GM18508 (cell line): ENCODE measurements around the gene KATNB1.

ENCODE experiments used
- ATAC-seq: cut with Tn5 transposase; IDR thresholded peaks from one replicate; pipeline ENCODE4 v1.9.1; 2021; ENCODE audit warnings: moderate number of reproducible peaks; ENCODE audit not compliant: insufficient read depth, unreplicated experiment

Gene KATNB1, protein sequence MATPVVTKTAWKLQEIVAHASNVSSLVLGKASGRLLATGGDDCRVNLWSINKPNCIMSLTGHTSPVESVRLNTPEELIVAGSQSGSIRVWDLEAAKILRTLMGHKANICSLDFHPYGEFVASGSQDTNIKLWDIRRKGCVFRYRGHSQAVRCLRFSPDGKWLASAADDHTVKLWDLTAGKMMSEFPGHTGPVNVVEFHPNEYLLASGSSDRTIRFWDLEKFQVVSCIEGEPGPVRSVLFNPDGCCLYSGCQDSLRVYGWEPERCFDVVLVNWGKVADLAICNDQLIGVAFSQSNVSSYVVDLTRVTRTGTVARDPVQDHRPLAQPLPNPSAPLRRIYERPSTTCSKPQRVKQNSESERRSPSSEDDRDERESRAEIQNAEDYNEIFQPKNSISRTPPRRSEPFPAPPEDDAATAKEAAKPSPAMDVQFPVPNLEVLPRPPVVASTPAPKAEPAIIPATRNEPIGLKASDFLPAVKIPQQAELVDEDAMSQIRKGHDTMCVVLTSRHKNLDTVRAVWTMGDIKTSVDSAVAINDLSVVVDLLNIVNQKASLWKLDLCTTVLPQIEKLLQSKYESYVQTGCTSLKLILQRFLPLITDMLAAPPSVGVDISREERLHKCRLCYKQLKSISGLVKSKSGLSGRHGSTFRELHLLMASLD

DNA sequence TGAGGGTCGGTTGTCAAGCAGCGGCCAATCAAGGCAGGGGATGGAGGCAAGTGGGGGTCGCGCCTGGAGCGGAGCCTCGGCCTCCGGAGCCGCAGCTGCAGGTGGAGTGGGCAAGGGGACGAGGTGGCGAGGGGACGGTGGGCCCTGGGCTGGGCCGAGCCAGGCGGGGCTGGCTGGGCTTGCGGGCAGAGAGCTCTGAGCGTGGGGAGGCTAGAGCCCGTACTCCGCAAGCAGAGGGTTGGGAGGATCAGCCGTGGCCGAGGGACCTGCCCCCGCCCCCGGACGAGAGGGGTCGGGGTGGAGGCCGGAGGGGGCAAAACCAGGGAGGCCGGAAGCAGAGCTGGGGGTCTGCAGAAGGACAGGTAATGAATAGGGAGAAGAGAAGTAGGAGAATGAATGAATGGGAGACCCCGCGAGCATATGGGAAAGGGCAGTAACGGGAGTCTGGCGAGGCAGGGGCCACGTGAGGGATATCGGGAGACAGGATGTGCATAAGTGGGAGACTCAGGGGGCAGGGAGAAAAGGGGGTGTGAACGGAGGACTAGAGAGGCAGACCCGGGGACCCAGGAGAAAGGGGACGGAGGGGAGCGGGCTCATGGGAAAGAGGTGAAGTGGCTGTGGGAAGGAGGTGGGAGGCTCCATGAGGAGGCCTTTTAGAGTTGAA lies at the start of gene KATNB1:
Gene KATNB1 (plus strand): TSS at position 16 of the 664 bp plus-strand sequence. CDS start 1,474 bp downstream, outside the sequence.
- ATAC-seq, result no peak

DNA sequence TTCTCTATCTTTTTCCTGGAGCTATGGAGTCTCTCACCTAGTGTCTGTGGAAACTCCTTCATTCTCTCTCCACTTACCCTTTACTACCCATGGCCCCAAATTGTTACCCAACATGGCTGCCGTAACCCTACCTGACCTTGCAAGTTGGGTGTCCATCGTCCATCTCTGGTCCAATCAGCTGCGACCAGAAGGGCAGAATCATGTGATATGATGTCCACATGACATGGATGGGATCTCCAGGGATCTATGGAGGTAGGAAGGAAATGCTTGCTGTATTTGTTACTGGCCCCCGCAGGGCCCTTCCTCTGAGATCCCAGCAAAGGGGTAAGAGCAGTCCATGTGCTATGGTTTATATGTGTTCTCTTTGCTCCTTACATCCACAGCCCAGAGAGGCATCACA lies 49.0 kb upstream of the KATNB1 start:
- ATAC-seq, result no peak

DNA sequence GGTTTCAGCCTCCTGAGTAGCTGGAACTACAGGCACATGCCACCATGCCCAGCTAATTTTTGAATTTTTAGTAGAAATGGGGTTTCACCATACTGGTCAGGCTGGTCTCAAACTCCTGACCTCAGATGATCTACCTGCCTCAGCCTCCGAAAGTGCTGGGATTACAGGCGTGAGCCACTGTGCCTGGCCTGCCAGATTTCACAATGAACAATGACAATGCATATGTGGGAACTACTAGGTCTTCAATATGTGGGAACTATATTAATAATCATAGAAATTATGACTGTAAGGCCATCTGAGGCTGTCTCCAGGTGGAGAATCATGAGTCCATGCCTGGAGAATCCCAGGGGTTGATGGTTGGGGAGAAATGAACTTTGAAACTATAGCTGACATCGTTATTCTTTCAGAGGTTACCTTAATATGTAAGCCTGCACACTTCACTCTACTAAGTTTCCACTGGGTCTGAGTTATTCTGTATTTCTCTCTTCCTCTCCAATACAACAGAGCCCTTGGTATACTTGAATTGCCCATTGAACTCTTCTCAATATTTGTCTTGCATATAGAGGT lies 48.1 kb upstream of the KATNB1 start:
- no peak for ATAC-seq

DNA sequence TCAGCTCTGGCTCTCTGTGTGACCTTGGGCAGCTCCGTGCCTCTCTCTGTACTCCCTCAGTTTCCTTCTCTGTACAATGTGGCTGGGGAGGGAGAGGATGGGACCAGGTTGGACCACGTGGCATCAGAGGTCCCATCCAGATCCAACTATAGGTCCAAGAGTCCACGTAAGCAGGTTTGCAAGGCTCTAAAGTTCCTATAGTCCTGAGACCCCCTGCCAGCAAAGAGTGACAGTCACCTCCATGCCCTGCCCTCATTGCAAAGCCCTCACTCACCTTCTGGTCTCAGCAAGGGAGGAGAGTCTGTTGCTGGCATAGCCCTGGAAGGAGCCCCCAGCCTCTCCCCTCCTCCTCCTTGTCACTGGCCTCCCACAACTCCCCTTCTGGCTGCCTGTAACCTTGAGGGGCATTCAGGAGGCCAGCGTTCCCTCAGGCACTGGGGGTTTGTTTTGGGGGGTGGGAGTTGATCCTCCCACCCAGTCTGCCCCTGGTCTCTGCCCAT lies 47.0 kb upstream of the KATNB1 start:
- no peak for ATAC-seq

DNA sequence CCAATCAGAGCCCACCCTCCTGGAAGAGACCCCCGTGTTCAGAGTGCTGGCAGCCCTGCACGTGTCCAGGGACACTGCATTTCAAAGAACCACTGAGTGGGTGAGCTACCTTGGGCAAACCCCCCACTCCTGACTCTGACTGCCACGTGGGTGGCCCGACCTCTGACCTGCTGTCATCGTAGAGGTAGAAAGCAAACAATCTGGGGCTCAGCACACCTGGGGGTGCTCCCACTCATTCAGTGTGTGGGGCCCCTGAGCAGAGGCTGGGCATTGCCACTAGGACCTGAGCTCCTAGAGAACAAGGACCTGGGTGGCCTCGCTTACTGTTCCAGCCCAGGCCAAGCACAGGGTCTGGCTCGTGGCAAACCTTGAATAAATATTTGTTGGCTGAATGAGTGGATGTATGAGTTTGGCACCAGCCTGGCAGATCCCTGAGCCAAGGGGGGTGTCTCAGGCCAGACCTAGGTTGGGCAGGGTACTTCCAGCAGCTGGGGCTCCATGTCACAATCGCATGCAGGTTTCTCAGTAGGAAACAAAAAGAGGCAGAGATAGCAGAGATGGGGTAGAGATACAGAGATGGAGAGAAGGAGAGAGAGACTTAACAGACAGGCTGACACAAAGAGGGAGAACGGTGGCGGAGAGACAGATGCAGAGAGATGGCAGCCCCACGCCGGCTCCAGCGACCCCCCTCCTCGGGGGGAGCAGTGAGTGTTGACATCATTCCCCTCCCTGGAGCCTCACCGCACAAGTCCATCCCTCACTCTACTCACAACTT lies 46.4 kb upstream of the KATNB1 start:
- no peak for ATAC-seq

DNA sequence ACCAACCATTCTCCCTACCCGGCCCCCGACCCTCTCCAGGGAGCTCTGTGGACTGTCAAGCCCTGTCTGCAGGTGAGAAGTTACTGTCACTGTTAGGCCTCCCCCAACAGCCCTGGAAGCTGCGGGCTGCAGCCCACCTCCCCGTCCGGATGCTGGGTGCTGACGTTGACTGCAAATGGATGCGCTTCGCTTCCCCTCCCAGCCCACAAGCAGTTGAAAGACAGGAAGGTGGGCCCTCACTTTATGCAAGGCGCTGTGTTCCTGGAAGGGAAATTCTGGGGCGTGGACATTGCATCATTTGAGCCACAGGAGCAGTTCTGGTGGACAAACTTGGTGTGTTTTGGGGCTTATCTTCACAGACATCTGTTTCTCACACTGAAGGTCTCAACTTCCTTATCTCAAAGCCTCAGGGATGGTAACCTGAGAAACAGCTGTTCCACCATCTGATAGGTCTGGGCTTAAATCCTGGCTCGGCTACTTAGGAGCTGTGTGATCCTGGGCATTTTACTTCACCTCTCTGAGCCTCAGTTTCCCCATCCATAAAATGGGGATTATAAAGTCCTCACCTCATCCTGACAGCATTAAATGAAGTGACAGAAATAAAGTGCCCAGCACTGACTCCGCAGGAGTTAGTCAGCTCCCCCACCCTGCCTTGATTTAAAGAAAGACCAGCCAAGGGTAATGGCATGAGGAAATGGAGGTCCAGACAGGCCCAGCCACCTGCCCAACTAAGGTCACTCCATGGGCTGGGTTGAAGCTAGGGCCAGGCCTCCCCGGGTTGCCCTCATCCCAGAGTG lies 45.6 kb upstream of the KATNB1 start:
- ATAC-seq, result peak; percentile 54

DNA sequence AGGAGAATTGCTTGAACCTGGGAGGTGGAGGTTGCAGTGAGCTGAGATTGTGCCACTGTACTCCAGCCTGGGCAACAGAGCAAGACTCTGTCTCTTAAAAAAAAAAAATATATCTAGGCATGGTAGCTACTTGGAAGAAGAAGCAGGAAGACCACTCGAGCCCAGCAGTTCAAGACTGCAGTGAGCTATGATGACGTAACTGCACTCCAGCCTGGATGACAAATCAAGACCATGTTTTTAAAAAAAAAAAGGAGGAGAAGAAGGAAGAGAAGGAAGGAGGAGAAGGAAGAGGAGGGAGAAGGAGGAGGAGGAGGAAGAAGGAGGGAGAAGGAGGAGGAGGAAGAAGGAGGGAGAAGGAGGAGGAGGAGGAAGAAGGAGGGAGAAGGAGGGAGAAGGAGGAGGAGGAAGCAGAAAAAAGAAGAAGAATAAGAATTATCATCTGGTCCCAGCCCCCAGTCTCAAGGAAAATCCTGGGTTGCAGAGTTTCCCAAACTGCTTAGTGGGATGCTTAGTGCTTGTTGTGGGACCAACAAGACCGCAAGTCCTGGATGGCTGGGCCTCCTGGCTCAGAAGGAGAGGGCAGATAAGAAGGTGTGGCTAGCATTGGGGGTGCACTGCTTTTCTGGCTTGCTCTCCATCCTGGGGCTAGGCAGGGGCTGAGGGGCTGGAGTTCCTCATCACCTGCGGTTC lies 44.6 kb upstream of the KATNB1 start:
- ATAC-seq, result no peak

DNA sequence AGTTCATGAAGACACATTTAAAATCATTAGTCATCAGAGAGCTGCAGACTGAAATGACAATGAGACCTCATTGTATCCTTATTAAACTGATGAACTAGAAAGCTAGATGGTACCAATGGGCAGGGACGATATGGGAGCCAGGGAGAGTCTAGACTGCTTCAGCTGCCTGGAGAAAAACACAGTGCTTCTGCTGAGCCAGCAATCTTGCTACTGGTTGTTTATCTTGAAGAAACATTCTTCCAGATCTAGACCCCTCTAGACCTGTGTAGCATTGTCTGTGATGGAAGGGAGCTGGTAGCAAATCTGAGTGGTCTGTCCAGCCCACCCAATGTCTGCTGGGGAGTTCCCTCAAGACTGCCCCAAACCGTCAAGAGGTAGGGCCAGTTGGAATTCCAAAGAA lies 42.9 kb upstream of the KATNB1 start:
- no peak for ATAC-seq

DNA sequence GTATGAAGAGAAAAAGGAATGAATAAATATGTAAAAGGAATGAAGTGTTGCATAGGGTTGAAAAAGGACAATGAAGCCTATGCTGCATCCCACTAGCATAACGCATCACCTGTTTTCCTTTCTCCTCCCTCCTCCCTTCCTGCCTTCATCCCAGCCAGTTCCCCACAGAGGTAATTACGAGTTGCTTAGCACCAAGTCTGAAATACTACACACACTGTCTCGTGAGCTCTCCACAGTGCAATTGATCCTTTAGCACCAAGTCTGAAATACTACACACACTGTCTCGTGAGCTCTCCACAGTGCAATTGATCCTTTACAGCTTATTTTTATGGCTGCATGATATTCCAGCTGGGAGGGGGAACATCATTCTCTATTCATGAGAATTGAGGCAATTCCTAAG lies 42.0 kb upstream of the KATNB1 start:
- ATAC-seq, result no peak

DNA sequence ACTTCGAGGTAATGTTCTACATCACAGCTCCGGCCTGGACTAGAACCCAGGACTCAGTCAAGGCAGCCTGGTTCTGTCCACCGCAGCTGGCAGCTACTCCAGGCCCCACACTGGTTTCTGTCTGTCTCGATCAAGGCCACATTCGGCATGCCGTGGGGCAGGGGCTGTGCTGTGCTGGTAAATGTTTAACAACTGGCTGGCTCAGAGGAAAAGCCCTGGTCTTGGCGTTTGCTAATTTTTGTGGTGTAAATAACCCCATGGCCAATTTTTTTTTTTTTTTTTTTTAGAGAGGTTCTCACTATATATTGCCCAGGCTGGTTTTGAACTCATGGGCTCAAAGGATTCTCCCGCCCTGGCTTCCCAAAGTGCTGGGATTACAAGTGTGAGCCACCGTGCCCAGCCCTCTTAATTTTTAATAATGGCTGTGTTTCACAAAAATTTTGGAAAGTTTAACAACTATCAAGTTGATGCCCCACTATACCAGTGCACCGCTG lies 41.3 kb upstream of the KATNB1 start:
- no peak for ATAC-seq

DNA sequence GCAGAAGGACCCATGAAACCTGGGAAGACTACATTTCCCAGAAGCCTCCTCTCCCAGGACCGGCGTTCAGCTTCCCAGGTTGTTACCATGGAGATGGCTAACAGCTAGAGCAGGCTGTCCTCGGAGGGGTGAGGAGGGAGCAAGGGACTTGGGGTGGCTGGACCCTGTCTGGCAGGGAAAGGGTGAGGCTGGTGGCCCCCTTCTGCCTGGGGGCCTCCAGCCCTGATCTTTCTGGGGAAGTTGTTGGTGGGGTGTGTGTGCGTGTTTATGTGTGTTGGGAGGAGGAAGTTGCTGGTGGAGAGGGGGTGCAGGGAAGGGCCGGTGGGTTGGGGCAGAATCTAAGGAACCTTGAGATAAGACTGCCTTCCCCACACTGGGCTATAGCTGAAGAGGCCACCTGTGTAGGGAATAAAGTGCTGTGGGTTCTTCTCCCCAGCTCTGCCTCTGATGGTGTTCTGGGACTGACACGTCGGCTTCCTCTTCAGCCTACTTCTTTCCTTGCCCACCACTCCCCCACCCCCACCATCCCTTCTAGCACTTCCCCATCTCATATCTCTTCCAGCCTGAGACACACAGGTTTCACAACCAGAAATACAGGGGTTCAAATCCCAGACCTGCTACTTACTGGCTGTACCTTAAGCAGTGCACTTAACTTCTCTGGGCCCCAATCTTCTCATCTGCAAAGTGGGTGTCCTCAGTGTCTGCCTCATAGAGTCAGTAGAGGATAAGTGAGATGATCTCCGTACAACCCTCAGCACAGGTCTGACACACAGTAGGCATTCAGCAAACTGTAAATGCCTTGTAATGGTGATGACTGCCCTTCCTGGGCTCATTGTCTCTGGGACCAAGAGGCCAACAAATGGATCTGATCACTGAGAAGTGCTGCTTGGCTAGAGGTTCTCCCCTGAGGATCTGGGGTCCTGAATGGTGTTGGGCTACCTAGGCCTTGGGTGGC lies 40.6 kb upstream of the KATNB1 start, which contains the start of gene DRC7:
Gene DRC7 (plus strand): TSS at position 82 of the 955 bp plus-strand sequence. CDS start 3,144 bp downstream, outside the sequence.
- no peak for ATAC-seq

DNA sequence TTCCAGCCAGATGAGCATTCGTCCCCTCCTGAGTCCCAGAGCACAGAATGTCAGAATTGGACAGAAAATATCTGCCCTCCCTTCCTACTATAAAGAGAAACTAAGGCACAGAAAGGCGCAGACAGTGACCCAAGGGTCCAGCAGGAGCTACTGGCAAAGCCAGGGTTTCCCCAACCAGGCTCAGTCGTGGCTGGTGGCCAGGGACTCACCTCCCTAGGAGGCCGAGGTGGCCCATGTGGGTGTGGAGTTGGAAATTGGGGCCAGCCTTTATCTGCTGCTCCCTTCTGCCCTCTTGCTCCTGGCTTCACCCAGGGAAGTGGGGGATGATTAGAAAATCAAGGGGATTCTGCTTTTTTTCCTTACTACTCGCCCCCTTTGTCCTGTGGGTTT lies 39.9 kb upstream of the KATNB1 start:
- ATAC-seq, result no peak

DNA sequence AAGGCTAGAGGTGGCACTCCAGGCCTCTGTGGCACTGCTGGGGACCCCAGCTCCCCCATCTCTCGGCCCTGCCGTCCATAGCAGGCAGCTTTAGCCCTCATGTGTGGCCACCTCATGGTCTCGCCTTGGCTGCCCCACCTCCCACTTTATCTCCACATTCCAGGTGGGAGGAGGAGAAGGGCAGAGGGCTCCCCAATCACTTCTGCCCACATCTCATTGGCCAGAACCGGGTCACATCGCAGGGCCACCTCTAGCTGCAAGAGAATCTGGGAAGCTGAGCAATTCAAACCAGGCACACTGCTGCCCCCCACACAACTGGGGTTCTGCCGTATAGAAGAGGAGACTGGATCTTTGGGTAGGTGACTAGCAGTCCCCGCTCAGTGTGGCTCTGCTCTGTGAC lies 39.3 kb upstream of the KATNB1 start:
- ATAC-seq, result no peak

DNA sequence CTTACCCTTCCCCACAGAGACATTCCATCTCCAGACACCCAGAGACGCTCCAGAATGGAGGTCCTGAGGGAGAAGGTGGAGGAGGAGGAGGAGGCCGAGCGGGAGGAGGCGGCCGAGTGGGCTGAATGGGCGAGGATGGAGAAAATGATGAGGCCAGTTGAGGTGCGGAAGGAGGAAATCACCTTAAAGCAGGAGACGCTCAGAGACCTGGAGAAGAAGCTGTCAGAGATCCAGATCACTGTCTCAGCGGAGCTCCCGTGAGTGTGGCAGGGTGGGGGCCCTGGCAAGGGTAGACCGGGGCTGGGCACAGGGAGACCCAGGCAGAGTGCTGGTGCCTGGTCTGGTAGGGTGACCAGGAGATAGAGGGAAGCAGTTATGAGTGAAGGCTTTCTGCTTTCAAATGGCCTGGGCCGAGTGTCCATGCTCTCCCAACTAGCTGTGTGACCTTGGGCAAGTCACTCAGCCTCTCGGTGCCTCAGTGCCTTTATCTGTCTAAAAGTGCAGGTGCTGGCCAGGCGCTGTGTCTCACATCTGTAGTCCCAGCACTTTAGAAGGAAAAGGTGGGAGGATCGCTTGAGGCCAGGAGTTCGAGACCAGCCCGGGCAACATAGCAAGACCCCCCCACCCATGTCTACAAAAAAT lies 37.6 kb upstream of the KATNB1 start:
- no peak for ATAC-seq

DNA sequence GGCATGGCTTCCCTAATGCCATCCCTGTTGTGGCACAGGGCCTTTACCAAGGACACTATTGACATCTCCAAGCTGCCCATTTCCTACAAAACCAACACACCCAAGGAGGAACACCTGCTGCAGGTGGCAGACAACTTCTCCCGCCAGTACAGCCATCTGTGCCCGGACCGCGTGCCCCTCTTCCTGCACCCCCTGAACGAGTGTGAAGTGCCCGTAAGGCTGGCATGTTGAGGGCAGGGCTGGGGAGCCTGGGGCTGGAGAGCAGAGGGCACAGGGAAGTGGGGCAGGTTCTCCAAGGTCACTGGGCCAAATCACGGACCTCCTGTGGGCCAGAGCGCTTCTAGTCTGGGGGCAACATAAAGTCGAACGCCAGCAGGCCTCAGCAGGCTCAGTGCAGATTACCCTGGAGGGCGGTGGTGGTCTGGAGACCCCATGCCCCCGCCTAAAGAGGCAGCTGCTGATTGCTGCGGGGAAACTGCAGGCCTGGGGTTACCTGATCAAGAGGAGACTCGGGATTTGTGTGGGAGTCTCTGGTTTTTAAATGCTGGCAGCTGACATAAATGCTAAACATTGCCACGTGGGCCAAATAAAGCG lies 36.7 kb upstream of the KATNB1 start:
- no peak for ATAC-seq

DNA sequence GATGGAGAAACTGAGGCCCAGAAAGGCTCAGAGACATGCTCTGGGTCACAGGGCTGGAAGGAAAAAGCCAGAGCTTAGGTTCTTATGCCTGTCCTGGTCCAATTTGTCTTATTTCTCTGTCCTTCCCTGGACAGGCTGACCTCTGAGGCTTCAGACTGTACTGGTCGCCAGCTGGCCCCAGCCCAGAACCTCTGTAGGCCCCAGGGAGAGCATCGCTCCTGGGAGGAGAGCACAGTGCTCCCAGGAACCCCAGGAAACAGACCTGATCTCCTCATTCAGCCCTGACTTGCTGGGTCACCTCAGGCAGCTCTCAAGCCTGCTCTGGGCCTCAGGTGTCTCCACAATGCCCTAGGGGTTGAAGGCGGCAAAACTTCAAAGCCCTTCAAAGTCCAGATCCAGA lies 36.1 kb upstream of the KATNB1 start:
- no peak for ATAC-seq
